ENCODE results near the gene TMX2. TPM values are rescaled to one million over a fixed set of nuclear protein-coding genes. Genes with fewer than 3 reads are reported as not detected.

TMX2 gene
- polyA plus RNA-seq (2011; rRNA removed) (168 and 191 TPM in 2 replicates), polyA plus RNA-seq (2017; fragmentation: RNase III; extraction: RNeasy Plus Mini Kit Qiagen cat#74134 plus additional on column Dnase treatment) (137 to 162 TPM (median 140 TPM) in 3 replicates), polyA minus RNA-seq (2011; rRNA and poly(A)+ RNA removed) (174 and 190 TPM in 2 replicates)
- polyA plus RNA-seq (2012; cell fraction: cytosol; rRNA removed) = 118 and 122 TPM in 2 replicates
- 71.0 and 71.9 TPM in 2 replicates for polyA plus RNA-seq (2012; cell fraction: nucleus; rRNA removed)

- ATAC-seq (peak; percentile 95 to 97), DNase-seq (ENCODE audit: low read depth in 1 of 2, low spot score in 1 of 2) (peak; percentile 95 to 99), FAIRE-seq (peak; percentile 94)
- ChIA-PET POLR2A (interaction anchor here (0.6 to 1.4 kb wide), 16 partner anchors 10 to 806 kb away, joined by 3 to 23 read pairs (median 5); partner anchors contain the start of genes BTBD18, CTNND1, SELENOH and ZDHHC5), CTCF (interaction anchor here (1.0 to 5.4 kb wide), 3 partner anchors 11 to 145 kb away, joined by 3 to 19 read pairs (median 3); partner anchors contain the start of gene UBE2L6)
- 2% methylated on average over 53 of the region's 53 CpGs for WGBS (ENCODE audit: missing lambda C conversion rate)
- Histone ChIP-seq H3K9me3 (no peaks in the 10 kb centered on the region), H3K4me1 (peaks cover 32% of the 10 kb centered on the region), H3K27ac (peak within 1 kb of the TSS; percentile 92 to 96), H3K4me3 (peak within 1 kb of the TSS; percentile 95), H3K4me2 (peak within 1 kb of the TSS; percentile 93)
- TF ChIP-seq RFX5 (IDR thresholded peaks at IDR 0.05) = no peak
- peak; percentile 76 for TF ChIP-seq PBX3 (IDR thresholded peaks at IDR 0.05)
- peak; percentile 80 for TF ChIP-seq POLR2A (IDR thresholded peaks at IDR 0.05; ENCODE audit: low read length)
- TF ChIP-seq MAX (IDR thresholded peaks at IDR 0.05) = peak; percentile 83
- peak; percentile 1; the same call in 1 of the 2 replicates for TF ChIP-seq E2F6 (IDR thresholded peaks at IDR 0.05; ENCODE audit: borderline replicate concordance, low read depth)
- no peak for TF ChIP-seq RARB (CRISPR knock-in tag; IDR thresholded peaks at IDR 0.05)
- TF ChIP-seq FOSL2 (IDR thresholded peaks at IDR 0.05) = no peak
- no peak for TF ChIP-seq FOSL2 (CRISPR knock-in tag; IDR thresholded peaks at IDR 0.05)
- peak; percentile 39; the same call in 1 of the 2 replicates for TF ChIP-seq MYC (IDR thresholded peaks at IDR 0.05; ENCODE audit: borderline replicate concordance, low read length)
- no peak for TF ChIP-seq NPAS2 (CRISPR knock-in tag; IDR thresholded peaks at IDR 0.05; ENCODE audit: borderline replicate concordance)
- TF ChIP-seq PHF8 (IDR thresholded peaks at IDR 0.05; ENCODE audit: borderline replicate concordance, low read depth) = peak; percentile 83; the same call in 1 of the 2 replicates
- TF ChIP-seq CHD2 (IDR thresholded peaks at IDR 0.05; ENCODE audit: low read length, partially characterized antibody) = peak; percentile 57
- TF ChIP-seq BCL3 (IDR thresholded peaks at IDR 0.05) = peak; percentile 62; the same call in 2 of the 3 replicates
- TF ChIP-seq JUN (IDR thresholded peaks at IDR 0.05) = peak in 1 of 2 experiments; percentile 67; a peak in 2 of 5 replicates
- 0 out of 2 replicates have a peak, but pooled peaks have one; percentile 27 for TF ChIP-seq TFCP2L1 (CRISPR knock-in tag; IDR thresholded peaks at IDR 0.05)
- TF ChIP-seq HMGXB4 (CRISPR knock-in tag; IDR thresholded peaks at IDR 0.05; ENCODE audit: borderline replicate concordance) = no peak
- TF ChIP-seq EP300 (IDR thresholded peaks at IDR 0.05) = no peak
- peak; percentile 97 for TF ChIP-seq KDM5A (IDR thresholded peaks at IDR 0.05)
- no peak for TF ChIP-seq HOXB5 (CRISPR knock-in tag; IDR thresholded peaks at IDR 0.05)
Observed at GRCh38 chr11:57712256-57713150, at the start of gene TMX2. TMX2 (plus strand) TSS chr11:57712593; CDS start chr11:57712619, 26 bp downstream.
